DMS79 treated with DMSO at 0.1 percent for 48 hours (cell line): ENCODE measurements around the gene GOPC.

Experiments
- DNase-seq: peaks from one replicate; lab custom pipeline; 2025; lab: John Stamatoyannopoulos, UW

The GOPC gene

DNA sequence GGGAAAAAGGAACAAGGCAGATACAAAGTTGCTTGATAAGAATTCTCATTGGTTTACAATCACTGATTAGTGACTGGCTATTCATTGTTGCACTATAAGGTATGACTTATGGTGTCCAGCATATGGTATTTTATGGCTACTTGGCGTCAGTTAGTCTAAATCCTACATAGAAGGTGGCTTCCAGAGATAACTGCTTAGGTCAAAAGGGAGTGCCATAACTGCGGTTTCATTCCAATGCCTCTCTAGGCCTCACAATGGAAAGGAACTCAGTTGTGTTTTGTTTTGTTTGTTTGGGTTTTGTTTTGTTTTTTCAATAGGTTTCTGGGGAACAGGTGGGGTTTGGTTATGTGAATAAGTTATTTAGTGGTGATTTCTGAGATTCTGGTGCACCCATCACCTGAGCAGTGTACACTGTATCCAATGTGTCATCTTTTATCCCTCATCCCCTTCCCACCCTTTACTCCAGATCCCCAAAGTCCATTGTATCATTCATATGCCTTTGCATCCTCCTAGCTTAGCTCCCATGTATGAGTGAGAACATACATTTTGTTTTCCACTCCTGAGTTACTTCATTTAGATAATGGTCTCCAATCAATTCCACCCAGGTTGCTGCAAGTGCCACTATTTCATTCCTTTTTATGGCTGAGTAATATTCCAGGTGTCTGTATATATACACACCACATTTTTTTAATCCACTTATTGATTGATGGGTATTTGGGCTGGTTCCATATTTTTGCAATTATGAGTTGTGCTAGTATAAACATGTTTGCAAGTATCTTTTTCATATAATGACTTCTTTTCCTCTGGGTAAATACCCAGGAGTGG is 7.0 kb downstream of the GOPC start:
- DNase-seq, result no peak

DNA sequence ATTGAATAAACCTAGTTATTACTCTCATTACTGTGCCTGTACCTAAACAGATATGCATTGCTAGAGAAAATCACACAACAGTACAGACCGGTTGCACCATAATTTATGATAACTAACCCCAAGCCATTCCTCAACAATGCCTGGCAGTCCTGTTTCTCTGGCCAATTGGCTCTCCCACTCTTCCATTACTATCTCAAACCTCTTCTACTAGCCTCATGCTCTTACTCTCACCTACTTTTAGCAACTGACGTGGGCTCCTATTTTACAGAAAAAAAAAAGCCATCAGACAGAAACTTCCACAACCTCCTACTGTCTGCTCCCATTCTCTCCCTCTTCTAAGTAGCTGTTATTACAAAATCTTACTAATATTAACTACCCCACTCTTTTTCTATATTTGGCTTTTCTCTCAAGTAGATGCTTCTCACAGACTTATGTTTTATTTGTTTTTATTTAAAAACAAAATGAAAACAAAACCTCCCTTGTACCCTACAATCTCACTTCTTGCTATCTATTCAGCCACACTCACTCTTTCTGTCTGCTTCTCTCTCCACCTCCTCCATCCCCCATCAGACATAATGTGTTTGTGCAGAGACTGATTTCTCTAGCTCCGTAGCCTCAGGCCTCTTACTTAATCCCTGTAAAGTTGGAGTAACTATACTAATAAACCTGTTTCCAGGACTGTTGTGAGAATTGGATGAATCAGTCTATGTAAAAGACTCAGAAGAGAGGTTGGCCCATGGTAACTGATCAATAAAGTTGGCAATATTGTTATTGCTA is 9.1 kb downstream of the GOPC start:
- DNase-seq, result no peak

DNA sequence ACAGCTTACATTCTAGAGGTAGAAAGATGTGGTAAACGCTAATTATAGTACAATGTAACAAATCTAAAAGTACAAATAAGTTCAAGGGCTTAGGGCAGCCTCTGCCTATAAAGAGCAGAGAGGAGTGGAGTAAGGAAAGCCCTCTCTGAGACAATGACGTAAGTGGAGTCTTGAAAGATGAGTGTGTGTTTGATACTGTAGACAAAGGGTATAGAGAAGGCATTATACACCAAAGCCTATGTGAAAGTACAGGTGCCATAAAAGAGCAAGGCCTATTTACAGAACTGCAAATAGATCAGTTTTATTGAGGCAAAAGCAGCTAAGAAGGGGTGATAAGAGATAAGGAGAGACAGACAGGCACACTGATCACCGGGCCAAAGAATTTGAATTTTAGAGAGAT is 10.9 kb downstream of the GOPC start:
- DNase-seq, result no peak

DNA sequence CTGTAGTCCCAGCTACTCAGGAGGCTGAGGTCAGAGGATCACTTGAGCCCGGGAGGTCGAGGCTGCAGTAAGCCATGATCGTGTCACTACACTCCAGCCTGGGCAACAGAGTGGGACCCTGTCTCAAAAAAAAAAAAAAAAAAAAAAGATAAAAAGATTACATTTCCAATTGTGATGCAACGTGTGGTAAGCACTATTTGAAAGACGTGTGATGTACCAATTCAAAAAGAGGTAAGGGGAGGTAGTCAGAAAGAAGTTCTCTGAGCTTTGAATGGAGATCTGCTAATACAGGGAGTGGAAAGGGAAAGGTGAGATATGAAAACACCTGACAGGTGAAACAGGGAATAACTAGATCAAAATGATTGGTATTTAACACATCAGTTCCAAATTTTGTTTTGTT is 11.9 kb downstream of the GOPC start:
- DNase-seq, result no peak

DNA sequence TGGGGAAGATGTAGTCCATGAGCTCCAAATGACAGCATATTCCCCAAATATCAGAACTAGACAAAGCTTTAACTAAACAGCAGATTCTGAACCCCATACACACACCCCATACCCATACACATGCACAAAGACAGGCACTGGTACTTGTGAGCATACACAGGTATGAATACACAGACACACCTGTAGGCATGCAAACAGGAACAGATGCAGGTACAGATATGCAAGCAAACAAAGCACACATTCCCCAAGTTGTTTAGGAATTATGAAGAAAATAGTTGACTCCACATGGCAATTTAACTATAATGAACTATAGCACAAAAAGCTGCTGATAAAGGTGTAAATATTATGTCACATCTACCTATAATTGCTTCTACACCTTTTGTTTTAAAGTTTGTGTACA is 16.7 kb downstream of the GOPC start:
- no peak for DNase-seq

DNA sequence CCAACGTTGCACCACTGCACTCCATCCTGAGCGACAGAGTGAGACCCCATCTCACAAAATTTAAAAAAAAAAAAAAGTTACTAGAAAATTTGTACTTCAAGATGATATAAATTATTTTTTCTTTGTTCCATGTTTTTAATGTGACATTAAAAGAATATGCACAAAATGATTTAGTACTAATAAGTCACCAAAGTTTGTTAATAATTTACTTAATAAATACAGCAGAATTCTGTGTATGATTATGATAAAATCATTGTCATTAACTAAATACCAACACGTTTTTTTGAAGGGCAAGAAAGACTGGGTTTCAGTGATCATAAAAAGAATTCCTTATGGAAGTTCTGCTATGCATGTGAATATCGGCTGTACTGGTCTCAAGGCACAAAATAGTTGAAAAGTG is 28.1 kb downstream of the GOPC start:
- DNase-seq, result no peak

DNA sequence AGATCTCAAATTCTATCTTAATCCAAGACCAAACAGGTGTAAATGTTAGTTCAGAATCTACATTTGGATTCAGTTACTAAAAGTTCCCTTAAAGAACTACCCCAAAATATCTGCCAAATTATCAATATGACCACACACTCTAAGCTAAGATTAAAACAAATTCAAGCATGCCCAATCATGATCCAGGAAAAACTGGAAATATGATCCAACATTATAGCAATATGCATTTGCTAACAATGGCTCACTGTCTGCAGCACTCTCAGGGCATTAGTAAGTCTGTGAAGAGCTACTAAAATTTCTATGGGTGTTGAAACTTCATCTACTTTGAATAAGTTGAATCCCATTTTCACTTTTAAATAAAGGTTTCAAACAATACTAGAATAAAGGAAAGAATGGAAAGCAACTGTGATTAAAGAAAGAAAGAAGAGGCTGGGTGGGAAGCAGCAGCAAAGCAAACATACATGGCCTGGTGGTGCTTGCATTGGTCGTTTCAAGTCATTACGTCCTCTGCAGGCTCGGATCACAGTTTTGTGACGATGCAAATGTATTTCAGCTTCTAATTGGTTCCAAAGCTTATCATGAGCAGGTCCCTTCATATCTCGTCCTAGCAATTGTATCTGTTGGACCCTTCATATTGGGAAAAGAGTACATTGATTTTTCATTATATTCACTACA is 29.2 kb downstream of the GOPC start:
- no peak for DNase-seq

DNA sequence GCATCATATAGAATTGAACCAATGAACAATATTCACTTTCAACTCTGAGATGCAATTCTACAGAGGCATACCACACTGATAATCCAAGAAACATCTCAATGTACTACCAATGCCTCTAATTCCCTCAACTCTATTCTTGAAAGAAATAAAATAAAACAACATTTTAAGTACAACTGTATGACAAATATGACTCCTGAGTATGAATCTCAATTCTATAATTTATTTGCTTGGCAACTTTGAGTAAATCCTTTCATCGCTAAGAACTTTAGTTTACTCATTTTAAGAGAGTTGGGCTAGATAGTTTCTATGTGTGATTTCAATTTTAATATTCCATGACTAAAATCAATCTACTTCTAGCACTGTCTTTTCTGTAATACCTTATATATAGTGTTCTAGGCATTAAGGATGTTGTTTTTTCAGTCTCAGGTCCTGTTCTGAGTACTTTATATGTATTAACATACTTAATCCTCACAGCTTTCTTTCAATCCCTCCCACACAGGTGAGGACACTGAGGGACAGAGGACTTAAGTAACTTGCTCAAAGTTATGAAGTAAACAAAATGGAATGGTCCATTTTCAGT is 33.4 kb downstream of the GOPC start:
- DNase-seq, result no peak

DNA sequence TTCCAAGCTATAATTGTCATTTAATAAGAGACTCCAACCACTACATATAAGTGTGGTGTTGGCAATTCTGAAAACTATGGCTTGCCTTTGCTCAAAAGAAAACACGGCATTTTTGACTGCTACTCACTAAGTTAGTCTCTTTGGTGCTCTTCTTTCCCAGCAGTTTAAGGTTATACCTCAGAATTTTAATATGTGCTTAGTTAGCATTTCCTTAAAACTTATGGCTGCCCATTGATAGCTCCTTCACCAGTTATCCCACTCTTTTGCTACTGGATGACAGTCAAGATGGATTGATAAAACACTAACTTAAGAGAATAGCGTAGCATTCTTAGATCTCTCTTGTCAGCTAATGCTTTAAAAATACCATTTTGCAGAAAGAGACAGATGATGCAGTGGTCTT is 34.1 kb downstream of the GOPC start:
- DNase-seq, result no peak

DNA sequence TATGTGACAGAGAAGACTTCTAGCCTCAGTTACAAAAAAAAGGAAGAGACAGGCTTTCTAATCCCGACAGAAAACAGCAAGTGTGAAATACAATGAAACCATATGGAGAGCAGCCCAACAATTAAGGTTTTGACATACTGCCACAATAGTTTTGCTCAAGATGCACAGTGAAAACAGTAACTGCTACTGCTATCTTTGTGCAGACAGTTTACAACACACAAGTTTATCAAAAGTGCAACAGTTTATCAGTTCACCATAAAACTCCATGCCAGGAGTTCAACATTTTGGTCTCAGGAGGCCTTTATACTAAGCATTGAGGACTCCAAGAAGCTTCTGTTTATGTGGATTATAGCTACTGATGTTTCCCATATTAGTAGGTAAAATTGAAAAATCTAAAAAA is 37.6 kb downstream of the GOPC start:
- no peak for DNase-seq

DNA sequence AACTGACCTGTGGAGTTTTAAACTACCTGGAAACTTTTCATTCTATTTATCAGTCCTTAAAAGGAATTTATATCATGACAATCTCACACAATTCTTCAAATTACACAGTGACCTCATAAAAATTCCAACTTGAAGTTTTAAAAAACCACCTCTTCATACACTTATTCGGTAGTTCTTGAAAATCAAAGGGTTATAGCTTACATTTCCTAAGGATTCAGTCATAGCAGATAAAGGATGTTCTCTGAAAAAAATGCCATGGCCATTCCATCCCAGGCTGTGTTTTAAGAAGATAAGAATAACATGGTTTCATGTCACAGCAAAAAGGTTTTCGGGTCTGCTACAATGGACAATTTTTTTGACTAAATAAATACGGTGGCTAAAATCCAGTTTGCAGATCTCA is 41.2 kb downstream of the GOPC start:
- no peak for DNase-seq

DNA sequence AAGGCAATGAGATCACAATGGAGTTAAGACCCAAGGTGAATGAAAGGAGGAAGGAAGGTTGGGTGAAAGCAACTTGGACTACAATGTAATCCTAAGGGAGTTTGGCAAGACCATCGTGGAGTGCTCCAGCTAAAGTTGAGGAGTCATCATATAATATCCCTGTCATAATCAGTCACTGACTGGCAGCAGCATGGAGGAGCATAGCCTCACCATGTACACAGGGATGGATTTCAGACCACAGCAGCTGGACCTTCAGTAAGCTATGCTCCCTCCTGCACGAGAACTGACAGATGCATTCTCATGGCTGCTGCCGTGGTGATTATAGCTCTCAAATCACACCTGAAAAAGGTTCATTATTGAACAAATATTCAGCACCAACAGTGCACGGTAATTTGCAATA is 43.0 kb downstream of the GOPC start:
- no peak for DNase-seq

DNA sequence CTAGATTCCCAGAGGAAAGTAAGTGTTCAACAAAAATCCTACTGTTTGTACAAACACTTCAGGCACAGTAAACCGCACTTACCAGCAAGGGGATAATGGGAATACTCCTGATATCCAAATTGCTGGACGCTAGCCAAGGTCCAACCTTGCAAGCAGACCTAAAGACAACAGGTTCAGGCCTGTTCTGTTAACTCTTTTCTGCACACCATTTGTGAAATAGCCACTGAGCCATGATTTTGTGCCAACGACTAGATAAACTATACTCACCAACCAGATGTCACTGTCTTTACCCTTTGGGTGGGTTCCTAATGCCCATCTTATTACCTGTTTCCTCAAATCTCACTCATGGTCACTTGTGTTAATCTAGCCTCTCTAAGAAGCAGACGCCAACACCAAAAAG is 43.5 kb downstream of the GOPC start:
- DNase-seq, result no peak

DNA sequence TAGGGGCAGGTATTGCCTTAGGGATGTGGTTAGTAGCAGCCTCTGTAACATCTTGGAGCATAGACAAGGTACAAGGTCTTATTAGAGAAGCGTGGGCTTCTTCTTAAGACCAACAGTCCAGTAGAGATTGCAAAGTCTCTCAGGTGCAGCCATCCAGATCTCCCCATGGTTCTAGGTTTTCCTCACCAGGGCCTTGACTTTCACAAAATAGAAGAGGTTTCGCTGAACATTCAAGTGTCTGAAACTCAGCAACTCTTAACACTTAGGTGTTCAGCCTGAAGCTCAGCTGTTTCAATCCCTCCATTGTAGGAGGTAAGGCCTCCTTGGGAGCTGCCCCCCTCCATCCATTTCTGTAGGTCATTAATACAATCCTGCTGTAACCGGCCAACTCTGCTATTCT is 44.4 kb downstream of the GOPC start:
- DNase-seq, result no peak

DNA sequence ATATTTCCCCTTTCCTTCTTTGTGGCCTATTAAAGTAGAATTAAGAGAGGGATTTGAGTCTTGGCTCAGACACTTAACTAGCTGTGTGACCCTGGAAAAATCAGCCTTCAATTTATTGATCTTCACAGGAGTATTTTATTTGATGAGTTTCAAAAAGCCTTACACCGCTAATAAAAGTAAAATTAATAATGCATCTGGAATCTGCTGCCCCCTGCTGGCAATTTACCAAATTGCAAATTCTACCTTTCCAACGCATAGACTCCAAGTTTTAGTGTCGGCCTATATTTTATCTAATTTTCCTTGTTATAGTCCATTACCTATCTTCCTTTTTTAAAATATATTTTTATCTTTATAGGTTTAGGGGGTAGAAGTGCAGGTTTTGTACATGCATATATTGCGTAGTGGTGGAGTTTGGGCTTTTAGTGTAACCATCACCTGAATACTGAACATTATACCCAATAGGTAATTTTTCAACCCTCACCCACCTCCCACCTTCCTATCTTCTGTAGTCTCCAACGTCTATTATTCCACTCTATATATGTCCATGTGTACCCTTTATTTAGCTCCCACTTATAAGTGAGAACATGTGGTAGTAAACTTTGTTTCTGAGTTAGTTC is 46.3 kb downstream of the GOPC start:
- DNase-seq, result peak; percentile 52

DNA sequence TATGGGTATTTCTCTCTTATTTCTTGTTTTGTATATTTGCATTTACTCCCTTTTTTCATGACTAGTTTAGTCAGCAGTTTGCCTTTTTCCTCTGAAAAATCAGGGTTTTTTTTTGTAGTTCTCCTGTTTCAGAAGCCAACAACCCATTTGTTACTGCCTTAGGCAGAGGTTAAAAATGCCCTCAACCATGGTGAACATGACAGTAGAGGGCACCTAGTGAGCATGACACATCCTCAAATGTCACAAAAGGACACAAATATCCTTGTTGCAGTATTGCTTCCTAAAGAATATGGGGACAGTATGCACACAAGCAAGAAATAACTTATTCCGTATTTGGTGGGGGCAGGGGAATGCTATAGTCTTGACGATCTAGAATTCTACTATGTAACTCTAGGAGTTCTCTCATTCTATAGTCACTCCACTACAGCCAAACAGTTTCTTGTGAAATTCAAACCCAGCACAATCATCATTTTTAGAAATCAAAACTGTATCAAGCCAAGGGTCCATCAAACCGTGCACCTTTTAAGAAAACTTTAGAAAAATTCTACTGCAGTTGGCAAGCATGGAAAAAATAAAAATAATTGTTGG is 47.0 kb downstream of the GOPC start:
- DNase-seq, result no peak

DNA sequence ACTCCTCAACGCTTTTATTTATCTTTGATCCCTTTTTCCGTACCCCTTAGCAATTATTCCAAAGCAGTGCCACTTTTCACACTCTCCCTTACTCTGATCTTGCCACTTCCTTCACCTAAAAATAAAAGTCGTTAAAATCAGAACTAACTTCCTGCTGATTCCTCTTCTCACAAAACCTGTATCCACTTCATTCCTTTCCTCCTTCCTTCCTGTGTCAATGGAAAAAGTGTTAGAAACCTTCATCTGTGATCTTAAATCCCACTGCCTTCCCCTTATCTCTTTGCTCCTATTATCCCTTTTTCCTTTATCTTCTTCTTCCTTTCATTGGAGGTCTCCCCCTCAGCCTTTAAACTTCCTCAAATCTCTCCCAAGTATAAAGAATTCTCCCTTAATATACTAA is 49.2 kb downstream of the GOPC start:
- DNase-seq, result no peak

DNA sequence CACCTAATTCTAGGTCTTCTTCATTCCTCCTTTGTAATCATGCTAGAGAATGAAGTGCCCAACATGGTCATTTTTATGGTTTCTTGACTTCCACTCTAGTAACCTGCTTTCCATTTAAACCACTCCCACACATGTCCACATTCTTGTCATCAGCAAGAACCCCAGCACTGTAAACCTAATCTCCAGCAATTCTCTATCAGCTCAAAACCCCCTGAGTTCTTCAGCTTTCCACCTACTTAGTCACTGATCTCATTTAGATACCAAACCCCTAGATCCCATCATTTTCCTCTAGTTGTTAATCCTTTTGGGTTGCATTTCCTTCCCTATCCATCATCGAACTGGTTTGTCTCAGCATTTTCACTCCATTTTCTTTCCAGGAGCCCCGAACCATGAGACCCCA is 49.7 kb downstream of the GOPC start:
- DNase-seq, result no peak

DNA sequence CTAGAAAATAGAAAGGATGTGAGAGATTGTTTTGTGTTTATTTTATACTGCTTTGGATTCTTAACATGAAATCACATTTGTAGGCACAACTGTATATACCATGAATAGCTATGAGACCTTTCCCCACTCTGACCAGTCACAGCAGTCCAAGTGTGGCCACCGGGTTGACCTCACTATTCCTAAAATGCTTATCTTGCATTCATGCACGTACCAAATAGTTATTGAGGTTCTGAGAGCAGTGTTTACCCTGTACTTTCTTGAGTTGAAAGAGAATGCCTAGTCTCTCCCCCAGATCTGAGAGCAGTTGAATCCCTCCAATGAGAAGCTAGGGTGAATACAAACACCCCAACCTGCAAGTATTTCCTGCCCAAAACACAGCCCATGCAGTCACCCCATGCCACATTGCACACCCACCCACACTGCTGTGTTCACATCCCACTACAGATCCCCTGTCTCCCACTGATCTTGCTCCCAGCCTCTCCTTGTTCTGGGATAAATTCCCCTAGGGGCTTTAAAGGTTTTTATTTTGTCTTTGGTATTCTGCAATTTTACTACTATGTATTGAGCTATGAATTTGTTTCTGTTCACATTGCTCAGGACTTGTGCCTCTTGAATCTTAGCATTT is 51.6 kb downstream of the GOPC start:
- no peak for DNase-seq

DNA sequence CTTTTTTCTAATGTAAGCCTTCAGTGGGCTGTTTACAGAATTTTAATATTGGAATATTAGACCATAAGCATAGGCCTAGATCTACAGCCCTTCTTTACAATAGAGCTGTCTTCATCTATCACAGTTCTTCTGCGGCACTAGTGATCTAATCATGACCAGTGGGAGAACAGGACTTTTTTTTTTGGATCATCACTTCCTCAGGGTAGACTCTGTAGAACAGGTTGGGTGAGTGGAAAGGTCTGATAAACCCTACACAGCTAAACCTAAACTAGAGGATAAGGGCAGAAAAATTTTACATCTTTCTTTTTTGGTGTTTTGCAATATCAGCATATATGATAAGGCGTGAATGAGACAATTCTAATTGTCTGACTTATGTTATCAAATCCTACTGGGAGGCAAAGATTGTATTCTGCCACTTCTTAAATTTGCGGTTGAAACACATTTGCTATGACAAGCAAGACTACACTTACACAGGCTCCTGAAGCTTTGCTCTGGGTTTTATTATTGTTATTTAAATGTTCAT is 52.2 kb downstream of the GOPC start:
- DNase-seq, result no peak

DNA sequence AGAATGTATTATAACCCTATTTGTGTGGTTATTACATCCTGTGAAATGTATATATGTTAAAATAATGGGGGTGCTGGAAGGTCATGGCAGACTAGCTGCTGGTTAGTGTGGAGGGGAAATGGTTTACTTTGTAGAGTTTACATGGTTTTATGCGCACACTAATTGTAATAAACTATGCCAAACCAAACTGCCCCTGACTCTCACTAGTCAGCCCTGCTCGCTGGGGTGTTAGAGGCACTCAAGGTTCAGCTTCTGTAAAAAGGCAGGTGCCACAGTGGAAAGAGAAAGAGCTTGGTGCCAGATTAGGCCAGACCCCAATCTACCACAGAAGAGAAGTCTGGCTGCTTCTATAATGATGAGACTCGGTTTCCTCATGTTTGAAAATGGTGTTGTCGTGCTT is 52.7 kb downstream of the GOPC start:
- DNase-seq, result peak; percentile 33
